ENCODE data around the gene PLOD1. TPM values are rescaled to one million over a fixed set of nuclear protein-coding genes. Genes with fewer than 3 reads are reported as not detected.

PLOD1 gene
- total and polyA plus RNA-seq, 2 of the 13 experiments (the other 11 are each of a cell fraction or from before 2014, with no cell fraction given) = 70.1 to 318 TPM

DNA sequence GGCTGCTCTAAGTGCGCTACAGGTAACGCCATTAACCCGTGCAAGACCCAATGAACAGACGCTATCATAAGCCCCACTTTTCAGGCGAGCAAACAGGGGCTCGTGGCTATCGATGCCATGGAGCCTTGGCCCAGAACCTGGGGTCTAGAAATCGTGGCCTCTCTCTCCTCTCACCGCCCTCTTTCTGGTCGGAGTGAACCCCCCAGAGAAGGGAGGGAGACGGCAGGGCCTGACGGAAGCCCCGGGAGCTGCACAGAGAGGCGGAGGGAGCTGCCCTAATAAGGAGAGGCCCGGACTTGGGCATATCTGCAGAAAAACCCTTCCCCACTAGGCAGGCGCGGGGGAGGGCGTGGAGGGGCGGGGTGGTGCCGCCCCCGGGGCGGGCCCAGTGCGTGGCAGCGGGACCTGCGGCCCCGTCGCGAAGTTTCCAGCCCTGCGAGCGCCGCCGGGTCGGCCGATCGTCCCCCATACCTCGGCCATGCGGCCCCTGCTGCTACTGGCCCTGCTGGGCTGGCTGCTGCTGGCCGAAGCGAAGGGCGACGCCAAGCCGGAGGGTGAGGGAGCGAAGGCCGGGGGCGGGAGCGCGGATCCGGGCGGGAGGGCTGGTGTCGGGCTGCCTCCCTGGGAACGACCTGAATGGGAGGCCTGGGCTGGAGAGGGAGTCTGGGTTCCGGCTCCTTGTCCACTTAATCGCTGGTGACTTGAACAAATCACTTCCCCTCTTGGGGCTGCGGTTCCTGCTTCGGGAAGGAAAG lies at the start of gene PLOD1 (continued):
- TF ChIP-seq, protein P1, sequence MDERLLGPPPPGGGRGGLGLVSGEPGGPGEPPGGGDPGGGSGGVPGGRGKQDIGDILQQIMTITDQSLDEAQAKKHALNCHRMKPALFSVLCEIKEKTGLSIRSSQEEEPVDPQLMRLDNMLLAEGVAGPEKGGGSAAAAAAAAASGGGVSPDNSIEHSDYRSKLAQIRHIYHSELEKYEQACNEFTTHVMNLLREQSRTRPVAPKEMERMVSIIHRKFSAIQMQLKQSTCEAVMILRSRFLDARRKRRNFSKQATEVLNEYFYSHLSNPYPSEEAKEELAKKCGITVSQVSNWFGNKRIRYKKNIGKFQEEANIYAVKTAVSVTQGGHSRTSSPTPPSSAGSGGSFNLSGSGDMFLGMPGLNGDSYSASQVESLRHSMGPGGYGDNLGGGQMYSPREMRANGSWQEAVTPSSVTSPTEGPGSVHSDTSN (CRISPR knock-in tag; IDR thresholded peaks at IDR 0.05) = no peak
- TF ChIP-seq, protein P2, sequence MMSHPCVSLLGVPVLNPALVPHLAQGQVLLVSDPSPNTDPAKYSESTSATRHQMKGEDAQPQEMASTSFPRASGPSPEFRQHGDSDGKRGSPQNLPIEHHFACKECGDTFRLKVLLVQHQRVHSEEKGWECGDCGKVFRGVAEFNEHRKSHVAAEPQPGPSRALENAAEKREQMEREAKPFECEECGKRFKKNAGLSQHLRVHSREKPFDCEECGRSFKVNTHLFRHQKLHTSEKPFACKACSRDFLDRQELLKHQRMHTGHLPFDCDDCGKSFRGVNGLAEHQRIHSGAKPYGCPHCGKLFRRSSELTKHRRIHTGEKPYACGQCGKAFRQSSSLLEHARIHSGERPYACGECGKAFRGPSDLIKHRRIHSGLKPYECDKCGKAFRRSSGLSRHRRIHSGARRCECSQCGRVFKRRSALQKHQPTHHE (CRISPR knock-in tag; IDR thresholded peaks at IDR 0.05; ENCODE audit: borderline replicate concordance) = no peak
- 0 out of 2 replicates have a peak, but pooled peaks have one; percentile 49 for TF ChIP-seq ZFP41 (CRISPR knock-in tag; IDR thresholded peaks at IDR 0.05; ENCODE audit: borderline replicate concordance)
- TF ChIP-seq, protein P3, sequence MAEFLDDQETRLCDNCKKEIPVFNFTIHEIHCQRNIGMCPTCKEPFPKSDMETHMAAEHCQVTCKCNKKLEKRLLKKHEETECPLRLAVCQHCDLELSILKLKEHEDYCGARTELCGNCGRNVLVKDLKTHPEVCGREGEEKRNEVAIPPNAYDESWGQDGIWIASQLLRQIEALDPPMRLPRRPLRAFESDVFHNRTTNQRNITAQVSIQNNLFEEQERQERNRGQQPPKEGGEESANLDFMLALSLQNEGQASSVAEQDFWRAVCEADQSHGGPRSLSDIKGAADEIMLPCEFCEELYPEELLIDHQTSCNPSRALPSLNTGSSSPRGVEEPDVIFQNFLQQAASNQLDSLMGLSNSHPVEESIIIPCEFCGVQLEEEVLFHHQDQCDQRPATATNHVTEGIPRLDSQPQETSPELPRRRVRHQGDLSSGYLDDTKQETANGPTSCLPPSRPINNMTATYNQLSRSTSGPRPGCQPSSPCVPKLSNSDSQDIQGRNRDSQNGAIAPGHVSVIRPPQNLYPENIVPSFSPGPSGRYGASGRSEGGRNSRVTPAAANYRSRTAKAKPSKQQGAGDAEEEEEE (CRISPR knock-in tag; IDR thresholded peaks at IDR 0.05; ENCODE audit: borderline replicate concordance) = no peak
- TF ChIP-seq JUN (CRISPR knock-in tag; IDR thresholded peaks at IDR 0.05) = no peak
- no peak for TF ChIP-seq ZNF17 (CRISPR knock-in tag; IDR thresholded peaks at IDR 0.05)
- no peak for TF ChIP-seq DNMT1 (CRISPR knock-in tag; IDR thresholded peaks at IDR 0.05)
- 0 out of 2 replicates have a peak, but pooled peaks have one; percentile 12 for TF ChIP-seq CBX5 (CRISPR knock-in tag; IDR thresholded peaks at IDR 0.05; ENCODE audit: borderline replicate concordance)
- TF ChIP-seq ZFP90 (CRISPR knock-in tag; IDR thresholded peaks at IDR 0.05; ENCODE audit: borderline replicate concordance) = peak; percentile 53; the same call in 1 of the 2 replicates
- TF ChIP-seq NFATC3 (CRISPR knock-in tag; IDR thresholded peaks at IDR 0.05) = 0 out of 2 replicates have a peak, but pooled peaks have one; percentile 47
- TF ChIP-seq ZNF790 (CRISPR knock-in tag; IDR thresholded peaks at IDR 0.05; ENCODE audit: borderline replicate concordance) = peak; percentile 80; the same call in 1 of the 2 replicates
- no peak; the same call in 1 of the 2 replicates for TF ChIP-seq ZNF460 (CRISPR knock-in tag; IDR thresholded peaks at IDR 0.05; ENCODE audit: borderline replicate concordance)
- TF ChIP-seq CBX1 (IDR thresholded peaks at IDR 0.05; ENCODE audit: low read depth) = peak; percentile 52
- TF ChIP-seq TBX2 (CRISPR knock-in tag; IDR thresholded peaks at IDR 0.05; ENCODE audit: borderline replicate concordance) = peak; percentile 62; the same call in 1 of the 2 replicates
- no peak for TF ChIP-seq HCFC1 (IDR thresholded peaks at IDR 0.05; ENCODE audit: low read depth, low read length)
- peak; percentile 41; the same call in 1 of the 2 replicates for TF ChIP-seq JDP2 (CRISPR knock-in tag; IDR thresholded peaks at IDR 0.05; ENCODE audit: borderline replicate concordance)
- TF ChIP-seq CREM (IDR thresholded peaks at IDR 0.05) = no peak
- TF ChIP-seq CREM (CRISPR knock-in tag; IDR thresholded peaks at IDR 0.05) = no peak
- no peak; the same call in 1 of the 2 replicates for TF ChIP-seq MLX (CRISPR knock-in tag; IDR thresholded peaks at IDR 0.05)
- no peak; the same call in 1 of the 2 replicates for TF ChIP-seq ZNF615 (CRISPR knock-in tag; IDR thresholded peaks at IDR 0.05; ENCODE audit: borderline replicate concordance)
- TF ChIP-seq ZNF264 (CRISPR knock-in tag; IDR thresholded peaks at IDR 0.05) = no peak
- TF ChIP-seq SMAD3 (CRISPR knock-in tag; IDR thresholded peaks at IDR 0.05) = 0 out of 2 replicates have a peak, but pooled peaks have one; percentile 24
- TF ChIP-seq ZNF616 (CRISPR knock-in tag; IDR thresholded peaks at IDR 0.05; ENCODE audit: low read depth) = 0 out of 2 replicates have a peak, but pooled peaks have one; percentile 65
- TF ChIP-seq KLF11 (CRISPR knock-in tag; IDR thresholded peaks at IDR 0.05) = no peak
